Liver (tissue), 9 donors: ENCODE data around the gene PDLIM5. TPM values are rescaled to one million over a fixed set of nuclear protein-coding genes. Genes with fewer than 3 reads are reported as not detected.

ENCODE experiments used
- DNase-seq: peaks from one replicate; pipeline ENCODE4 v3.0.0-alpha.2; 2017; ENCODE audit warnings: low spot score
- H3K27ac ChIP-seq, 2 donors: one replicate each; pipeline ENCODE4 v1.7.0; 2013; ENCODE audit warnings: inconsistent platforms in 2 of 2, low read length in 2 of 2, control low read depth in 1 of 2, low read depth in 1 of 2, mild to moderate bottlenecking in 1 of 2
- H3K27me3 ChIP-seq, 4 donors: one replicate each; pipeline versions ENCODE4 v1.6.1 to v1.7.0; 2013; ENCODE audit warnings: low read length in 3 of 4, inconsistent platforms in 1 of 4, mild to moderate bottlenecking in 1 of 4, moderate library complexity in 1 of 4; ENCODE audit not compliant: control insufficient read depth in 4 of 4, insufficient read depth in 4 of 4
- H3K36me3 ChIP-seq, 4 donors: one replicate each; pipeline versions ENCODE4 v1.6.1 to v1.7.0; 2013; ENCODE audit warnings: low read length in 3 of 4, mild to moderate bottlenecking in 3 of 4, low read depth in 1 of 4, moderate library complexity in 1 of 4; ENCODE audit not compliant: control insufficient read depth in 4 of 4, insufficient read depth in 3 of 4
- H3K4me1 ChIP-seq, 4 donors: one replicate each; pipeline versions ENCODE4 v1.6.1 to v1.7.0; 2013; ENCODE audit warnings: low read length in 3 of 4, mild to moderate bottlenecking in 3 of 4, moderate library complexity in 1 of 4; ENCODE audit not compliant: control insufficient read depth in 4 of 4, insufficient read depth in 4 of 4
- H3K4me3 ChIP-seq, 3 donors: one replicate each; pipeline versions ENCODE4 v1.6.1 to v1.7.0; 2013; ENCODE audit warnings: low read length in 3 of 3, control low read depth in 1 of 3, low read depth in 1 of 3, mild to moderate bottlenecking in 1 of 3
- H3K9ac ChIP-seq, 2 donors: one replicate each; pipeline ENCODE4 v1.7.0; 2013; ENCODE audit warnings: low read length in 2 of 2, mild to moderate bottlenecking in 2 of 2, moderate library complexity in 2 of 2, control low read depth in 1 of 2, low read depth in 1 of 2
- H3K9me3 ChIP-seq, 4 donors: one replicate each; pipeline versions ENCODE4 v1.6.1 to v1.7.0; 2013; ENCODE audit warnings: low read length in 3 of 4; ENCODE audit not compliant: control insufficient read depth in 4 of 4
- ATF3 ChIP-seq: IDR thresholded peaks from 2 replicates; pipeline ENCODE4 v1.6.1; 2016; ENCODE audit warnings: antibody characterized with exemption
- CTCF ChIP-seq: fragments of 150-350 bp; IDR thresholded peaks from 2 replicates; pipeline ENCODE4 v1.5.1; 2017; ENCODE audit warnings: improper control_type of control experiment, low read depth, low read length; ENCODE audit not compliant: missing input control
- EGR1 ChIP-seq, 2 donors: IDR thresholded peaks; 2 replicates each; pipeline ENCODE4 v1.6.1; 2016 to 2018; ENCODE audit warnings: antibody characterized with exemption in 2 of 2, low read depth in 2 of 2
- HNF4A ChIP-seq, 2 donors: conservative IDR thresholded peaks; 2 replicates each; pipeline ENCODE4 v1.6.1; 2016; ENCODE audit warnings: antibody characterized with exemption in 2 of 2, mild to moderate bottlenecking in 2 of 2
- HNF4G ChIP-seq: IDR thresholded peaks from 2 replicates; pipeline ENCODE4 v1.6.1; 2016; ENCODE audit warnings: antibody characterized with exemption
- JUND ChIP-seq, 2 donors: IDR thresholded peaks; 2 replicates each; pipeline ENCODE4 v1.6.1; 2016; ENCODE audit warnings: antibody characterized with exemption in 2 of 2
- NR2F2 ChIP-seq: IDR thresholded peaks from 2 replicates; pipeline ENCODE4 v1.6.1; 2016; ENCODE audit warnings: antibody characterized with exemption
- RAD21 ChIP-seq, 2 donors: IDR thresholded peaks; 2 replicates each; pipeline ENCODE4 v1.6.1; 2016; ENCODE audit warnings: antibody characterized with exemption in 2 of 2, mild to moderate bottlenecking in 2 of 2
- REST ChIP-seq: IDR thresholded peaks from 2 replicates; pipeline ENCODE4 v1.6.1; 2016; ENCODE audit warnings: antibody characterized with exemption, mild to moderate bottlenecking
- SP1 ChIP-seq: IDR thresholded peaks from 2 replicates; pipeline ENCODE4 v1.6.1; 2018; ENCODE audit warnings: antibody characterized with exemption, mild to moderate bottlenecking
- TAF1 ChIP-seq: conservative IDR thresholded peaks from 2 replicates; pipeline ENCODE4 v1.6.1; 2016; ENCODE audit warnings: antibody characterized with exemption, mild to moderate bottlenecking
- WGBS: extraction: QIAGEN DNeasy Blood & Tissue Kit; methylation state at CpG from one replicate; pipeline ENCODE4 v1.1.7; 2013; 5-methylcytosine and 5-hydroxymethylcytosine counted together
- polyA plus RNA-seq, 2 donors: library from polyadenylated mRNA; stranded (reverse) in 1 of 2; unstranded in 1 of 2; fragments of 200-250 nt in 1 of 2; fragments of >200 nt in 1 of 2; fragmentation: Nextera tagmentation in 1 of 2; extraction: Ambion mirVana in 1 of 2; gene quantifications; one replicate each; pipeline versions ENCODE4 v1.2.1 to v1.2.3, GENCODE V29; 2013 to 2015
- total RNA-seq, 2 donors: library from RNA; depleted of rRNA; stranded (reverse); fragments of >200 nt; gene quantifications; one replicate each; pipeline ENCODE4 v1.2.3, GENCODE V29; 2014
- donor health status: healthy.
- donor health status: healthy.
- donor health status: healthy.
- donor health status: healthy.
- donor health status: healthy.

The PDLIM5 gene
- total and polyA plus RNA-seq, 4 donors: 19.1 to 114 (median 67.8) TPM

GRCh38 chr4:94458682-94459081 is 6.9 kb downstream of the PDLIM5 start:
- no peak overlapping the region for H3K4me3 ChIP-seq
- H3K36me3 ChIP-seq: peaks cover 0 to 9% (median 1%) of the 10 kb centered on the region in 4 donors
- no peak overlapping the region for H3K9ac ChIP-seq
- 80% methylated on average over 3 of the region's 3 CpGs for WGBS
- peaks cover 7 to 76% (median 47%) of the 10 kb centered on the region in 4 donors for H3K4me1 ChIP-seq
- no peaks in the 10 kb centered on the region for H3K9me3 ChIP-seq
- DNase-seq: no peak
- no peaks in the 10 kb centered on the region for H3K27me3 ChIP-seq
- H3K27ac ChIP-seq: no peak overlapping the region
- no peak for TF ChIP-seq EGR1 (IDR thresholded peaks at IDR 0.05; ENCODE audit: low read depth in 2 of 2)
- TF ChIP-seq REST: no peak
- no peak for TF ChIP-seq RAD21 (IDR thresholded peaks at IDR 0.05)
- TF ChIP-seq SP1: no peak
- TF ChIP-seq NR2F2: no peak
- no peak for TF ChIP-seq HNF4A (conservative IDR thresholded peaks at IDR 0.05)
- TF ChIP-seq TAF1: no peak

- H3K4me3 ChIP-seq: no peak overlapping the region
- WGBS: 75% methylated on average over 4 of the region's 4 CpGs
- no peak overlapping the region for H3K9ac ChIP-seq
- no peak for DNase-seq
- H3K4me1 ChIP-seq: peaks cover 7 to 78% (median 49%) of the 10 kb centered on the region in 4 donors
- TF ChIP-seq SP1 (peak; percentile 11), JUND (IDR thresholded peaks at IDR 0.05) (no peak), ATF3 (no peak), CTCF (no peak), HNF4A (conservative IDR thresholded peaks at IDR 0.05) (peak; percentile 14 to 50), HNF4G (peak; percentile 15)
- H3K27ac ChIP-seq: peak overlapping the region in 1 of 2 donors; percentile 11
- H3K27me3 ChIP-seq: no peaks in the 10 kb centered on the region
- no peaks in the 10 kb centered on the region for H3K9me3 ChIP-seq
- H3K36me3 ChIP-seq: peaks cover 0 to 9% (median 1%) of the 10 kb centered on the region in 4 donors
These were observed 7.9 kb downstream of the PDLIM5 start for GRCh38 chr4:94459462-94460161.

- H3K4me1 ChIP-seq: peaks cover 9 to 73% (median 46%) of the 10 kb centered on the region in 4 donors
- no peak for DNase-seq
- no peak overlapping the region for H3K9ac ChIP-seq
- H3K27ac ChIP-seq: no peak overlapping the region
- no peaks in the 10 kb centered on the region for H3K27me3 ChIP-seq
- TF ChIP-seq CTCF (no peak), ATF3 (no peak)
- H3K9me3 ChIP-seq: no peaks in the 10 kb centered on the region
- H3K36me3 ChIP-seq: peaks cover 0 to 4% (median 1%) of the 10 kb centered on the region in 4 donors
- H3K4me3 ChIP-seq: no peak overlapping the region
- 95% methylated on average over 2 of the region's 2 CpGs for WGBS
These were observed 9.8 kb downstream of the PDLIM5 start for GRCh38 chr4:94461506-94461905.
